LoVo (cell line): ENCODE measurements around the gene RPL7A.
"Not testable (repeated sequence)": the region's sequence is repeated elsewhere in the genome, so short reads cannot be mapped to it uniquely, and the experiment has no call there.

ENCODE experiments used
- DNase-seq: peaks from one replicate; pipeline ENCODE4 v3.0.0-alpha.2; 2016; ENCODE audit warnings: low spot score

The RPL7A gene

GRCh38 chr9:133327834-133328484, 20.1 kb upstream of the RPL7A start:
- DNase-seq = no peak

GRCh38 chr9:133329306-133330156, 18.5 kb upstream of the RPL7A start:
- DNase-seq = not testable (repeated sequence)

- DNase-seq = no peak
Measured at GRCh38 chr9:133331221-133331620, 16.8 kb upstream of the RPL7A start.

- no peak for DNase-seq
Measured at GRCh38 chr9:133331641-133332380, 16.2 kb upstream of the RPL7A start.

- no peak for DNase-seq
Measured at GRCh38 chr9:133332381-133332730, 15.7 kb upstream of the RPL7A start.

- DNase-seq = no peak
Measured at GRCh38 chr9:133333011-133333410, 15.0 kb upstream of the RPL7A start.

GRCh38 chr9:133333566-133333965, 14.5 kb upstream of the RPL7A start:
- DNase-seq = no peak

GRCh38 chr9:133334161-133334560, 13.9 kb upstream of the RPL7A start:
- peak; percentile 69 for DNase-seq

- DNase-seq = not testable (repeated sequence)
Measured at GRCh38 chr9:133334888-133335287, 13.1 kb upstream of the RPL7A start.

GRCh38 chr9:133335924-133336811, 11.8 kb upstream of the RPL7A start, which contains the start of gene SURF6:
Gene SURF6, minus strand, starts transcription at chr9:133336188. Its CDS starts 56 bp downstream, at chr9:133336132.
- DNase-seq = peak; percentile 94

- DNase-seq = no peak
Measured at GRCh38 chr9:133339641-133340040, 8.4 kb upstream of the RPL7A start.

GRCh38 chr9:133340256-133340655, 7.8 kb upstream of the RPL7A start:
- no peak for DNase-seq

- DNase-seq = no peak
Measured at GRCh38 chr9:133340916-133341315, 7.1 kb upstream of the RPL7A start.

GRCh38 chr9:133341369-133342068, 6.5 kb upstream of the RPL7A start:
- no peak for DNase-seq

GRCh38 chr9:133342069-133342406, 6.0 kb upstream of the RPL7A start:
- DNase-seq = no peak

- DNase-seq = no peak
Measured at GRCh38 chr9:133342570-133342969, 5.4 kb upstream of the RPL7A start.

- no peak for DNase-seq
Measured at GRCh38 chr9:133344071-133344470, 3.9 kb upstream of the RPL7A start.

GRCh38 chr9:133344979-133345378, 3.0 kb upstream of the RPL7A start:
- DNase-seq = no peak

- DNase-seq = no peak
Measured at GRCh38 chr9:133345596-133345995, 2.4 kb upstream of the RPL7A start.

- no peak for DNase-seq
Measured at GRCh38 chr9:133346021-133346785, 1.8 kb upstream of the RPL7A start.
